Tibial artery (tissue), 4 donors: ENCODE measurements around the gene MRTFB.
A peak's percentile ranks its signal among the peaks of the same experiment; 100 is the strongest.

Experiments used
- DNase-seq, 2 donors: peaks; one replicate each; pipeline ENCODE4 v3.0.0-alpha.2; 2019
- H3K27ac ChIP-seq, 2 donors: fragments of 200-600 bp; sonication (generic) in 1 of 2; 1 replicate in 1 of 2; 2 replicates in 1 of 2; pipeline ENCODE4 v1.5.1; 2018 to 2019; ENCODE audit warnings: mild to moderate bottlenecking in 1 of 2
- H3K27me3 ChIP-seq, 2 donors: fragments of 200-600 bp; sonication (generic) in 1 of 2; one replicate each; pipeline versions ENCODE4 v1.5.1 to v1.6.0; 2016 to 2019
- H3K36me3 ChIP-seq, 3 donors: fragments of 200-600 bp; sonication (generic) in 2 of 3; one replicate each; pipeline ENCODE4 v1.5.1; 2016 to 2019; ENCODE audit warnings: mild to moderate bottlenecking in 2 of 3
- H3K4me1 ChIP-seq, 4 donors: fragments of 200-600 bp; sonication (generic) in 2 of 4; 1 replicate in 3 of 4; 2 replicates in 1 of 4; pipeline ENCODE4 v1.5.1; 2016 to 2019
- H3K4me3 ChIP-seq, 2 donors: fragments of 200-600 bp; sonication (generic) in 1 of 2; 1 replicate in 1 of 2; 2 replicates in 1 of 2; pipeline ENCODE4 v1.5.1; 2018 to 2019; ENCODE audit warnings: mild to moderate bottlenecking in 2 of 2
- H3K9me3 ChIP-seq, 3 donors: fragments of 200-600 bp; sonication (generic) in 1 of 3; one replicate each; pipeline ENCODE4 v1.5.1; 2016 to 2019
- intact Hi-C: fragments of 100-400 bp; cut with DNase I; formaldehyde crosslinking; loops from one replicate; pipeline ENCODE4 v1.15.0; 2023; ENCODE audit warnings: low total_unique reads
- TF ChIP-seq, protein P1 (sequence below), 2 experiments: fragments of 200-600 bp in 1 of 2; fragments of 450-650 bp in 1 of 2; IDR thresholded peaks; one replicate each; pipeline ENCODE4 v1.5.1; 2017 to 2019; ENCODE audit warnings: antibody characterized with exemption in 2 of 2, mild to moderate bottlenecking in 1 of 2, moderate library complexity in 1 of 2

Gene MRTFB

DNA sequence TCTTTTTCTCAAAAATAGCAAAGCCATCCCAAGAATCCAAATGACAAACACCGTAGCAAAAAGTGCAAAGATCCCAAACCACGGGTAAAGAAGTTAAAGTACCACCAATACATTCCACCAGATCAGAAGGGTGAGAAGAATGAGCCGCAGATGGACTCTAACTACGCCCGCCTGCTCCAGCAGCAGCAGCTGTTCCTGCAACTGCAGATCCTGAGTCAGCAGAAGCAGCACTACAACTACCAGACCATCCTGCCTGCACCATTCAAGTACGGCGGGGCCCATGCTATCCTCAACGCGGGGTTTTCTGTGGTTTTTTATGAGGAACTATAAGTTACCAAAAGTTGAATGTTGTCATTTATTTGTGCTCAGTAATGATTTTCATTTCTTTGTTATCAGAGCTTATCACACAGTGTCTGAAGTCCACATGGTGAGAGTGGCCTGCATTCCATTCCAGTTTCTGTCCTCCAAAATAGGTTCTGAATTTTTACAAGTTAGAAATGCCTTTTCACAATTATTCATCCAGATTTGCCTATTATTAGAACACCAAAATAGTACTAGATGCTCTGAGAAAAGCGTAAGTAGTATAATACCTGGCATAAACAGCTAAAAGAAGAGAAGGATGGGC, 169.2 kb downstream of the MRTFB start:
- Histone ChIP-seq H3K27me3 (no peaks in the 10 kb centered on the region), H3K4me3 (no peak overlapping the region), H3K36me3 (peaks cover 7 to 59% (median 35%) of the 10 kb centered on the region in 3 donors), H3K27ac (peak overlapping the region; percentile 14 to 50), H3K9me3 (no peaks in the 10 kb centered on the region), H3K4me1 (peaks cover 0 to 33% (median 16%) of the 10 kb centered on the region in 4 donors)
- TF ChIP-seq, protein P1, sequence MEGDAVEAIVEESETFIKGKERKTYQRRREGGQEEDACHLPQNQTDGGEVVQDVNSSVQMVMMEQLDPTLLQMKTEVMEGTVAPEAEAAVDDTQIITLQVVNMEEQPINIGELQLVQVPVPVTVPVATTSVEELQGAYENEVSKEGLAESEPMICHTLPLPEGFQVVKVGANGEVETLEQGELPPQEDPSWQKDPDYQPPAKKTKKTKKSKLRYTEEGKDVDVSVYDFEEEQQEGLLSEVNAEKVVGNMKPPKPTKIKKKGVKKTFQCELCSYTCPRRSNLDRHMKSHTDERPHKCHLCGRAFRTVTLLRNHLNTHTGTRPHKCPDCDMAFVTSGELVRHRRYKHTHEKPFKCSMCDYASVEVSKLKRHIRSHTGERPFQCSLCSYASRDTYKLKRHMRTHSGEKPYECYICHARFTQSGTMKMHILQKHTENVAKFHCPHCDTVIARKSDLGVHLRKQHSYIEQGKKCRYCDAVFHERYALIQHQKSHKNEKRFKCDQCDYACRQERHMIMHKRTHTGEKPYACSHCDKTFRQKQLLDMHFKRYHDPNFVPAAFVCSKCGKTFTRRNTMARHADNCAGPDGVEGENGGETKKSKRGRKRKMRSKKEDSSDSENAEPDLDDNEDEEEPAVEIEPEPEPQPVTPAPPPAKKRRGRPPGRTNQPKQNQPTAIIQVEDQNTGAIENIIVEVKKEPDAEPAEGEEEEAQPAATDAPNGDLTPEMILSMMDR (IDR thresholded peaks at IDR 0.05): no peak
- DNase-seq: no peak
- intact Hi-C loops: loop anchor here (10.0 kb wide), 2 partner anchors 54 to 316 kb away; partner anchors contain the start of gene ERCC4

DNA sequence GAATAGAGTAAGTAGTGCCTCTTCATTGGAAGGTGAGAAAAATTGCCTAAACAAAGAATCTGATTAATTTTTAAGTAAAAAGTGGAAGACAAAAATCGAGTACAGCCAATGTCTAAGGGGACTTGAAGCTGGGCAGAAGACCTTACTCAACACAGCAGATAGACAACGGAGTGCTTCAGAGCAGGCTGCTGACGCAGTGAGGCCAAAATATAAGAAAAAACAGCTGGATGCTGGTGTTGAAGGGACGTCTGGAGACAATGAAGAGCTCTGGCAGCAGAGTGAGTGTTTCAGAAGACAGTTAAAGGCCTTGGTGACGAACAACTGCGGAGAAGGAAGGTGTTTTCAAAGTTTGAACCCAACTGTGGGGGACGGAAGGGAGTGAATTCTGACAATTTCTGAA, 169.8 kb downstream of the MRTFB start:
- Histone ChIP-seq H3K9me3 (no peaks in the 10 kb centered on the region), H3K27me3 (no peaks in the 10 kb centered on the region), H3K27ac (peak overlapping the region; percentile 14 to 50), H3K36me3 (peaks cover under 1 to 59% (median 36%) of the 10 kb centered on the region in 3 donors), H3K4me1 (peaks cover 0 to 33% (median 16%) of the 10 kb centered on the region in 4 donors), H3K4me3 (no peak overlapping the region)
- no peak for DNase-seq
- intact Hi-C loops: loop anchor here (10.0 kb wide), 2 partner anchors 54 to 316 kb away; partner anchors contain the start of gene ERCC4
- TF ChIP-seq, protein P1 (IDR thresholded peaks at IDR 0.05): no peak

- TF ChIP-seq, protein P1 (IDR thresholded peaks at IDR 0.05): no peak
- Histone ChIP-seq H3K4me3 (no peak overlapping the region), H3K27me3 (no peaks in the 10 kb centered on the region), H3K27ac (peak overlapping the region; percentile 14 to 50), H3K4me1 (peaks cover 0 to 33% (median 16%) of the 10 kb centered on the region in 4 donors), H3K9me3 (no peaks in the 10 kb centered on the region), H3K36me3 (peaks cover 4 to 59% (median 36%) of the 10 kb centered on the region in 3 donors)
- DNase-seq: no peak
- intact Hi-C loops: loop anchor here (10.0 kb wide), 2 partner anchors 53 to 317 kb away; partner anchors contain the start of gene ERCC4
These were observed 170.5 kb downstream of the MRTFB start for GRCh38 chr16:14241631-14242030.

DNA sequence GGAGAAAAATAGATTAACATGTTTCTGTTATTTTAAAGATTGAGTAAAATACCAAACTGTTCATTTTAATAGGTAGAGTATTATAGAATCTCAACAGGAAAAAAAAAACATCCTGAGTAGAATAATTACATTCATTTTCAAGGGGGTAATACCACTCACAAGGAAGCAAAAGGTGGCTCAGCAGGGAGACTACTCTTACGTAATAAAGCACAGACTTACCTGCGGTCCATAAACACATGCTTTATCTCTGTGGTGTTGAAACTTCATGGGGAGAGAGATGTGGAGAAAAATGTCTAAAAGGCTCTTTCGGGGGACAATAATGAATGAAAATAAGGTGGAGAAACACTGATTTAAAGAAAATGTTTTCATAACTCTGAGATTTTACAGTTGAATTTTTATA, 171.7 kb downstream of the MRTFB start:
- Histone ChIP-seq H3K9me3 (no peaks in the 10 kb centered on the region), H3K27me3 (no peaks in the 10 kb centered on the region), H3K27ac (no peak overlapping the region), H3K4me1 (peaks cover 0 to 33% (median 16%) of the 10 kb centered on the region in 4 donors), H3K36me3 (peaks cover 13 to 59% (median 36%) of the 10 kb centered on the region in 3 donors), H3K4me3 (no peak overlapping the region)
- TF ChIP-seq, protein P1 (IDR thresholded peaks at IDR 0.05): no peak
- no peak for DNase-seq
- intact Hi-C loops: loop anchor here (10.0 kb wide), 2 partner anchors 52 to 318 kb away; partner anchors contain the start of gene ERCC4

DNA sequence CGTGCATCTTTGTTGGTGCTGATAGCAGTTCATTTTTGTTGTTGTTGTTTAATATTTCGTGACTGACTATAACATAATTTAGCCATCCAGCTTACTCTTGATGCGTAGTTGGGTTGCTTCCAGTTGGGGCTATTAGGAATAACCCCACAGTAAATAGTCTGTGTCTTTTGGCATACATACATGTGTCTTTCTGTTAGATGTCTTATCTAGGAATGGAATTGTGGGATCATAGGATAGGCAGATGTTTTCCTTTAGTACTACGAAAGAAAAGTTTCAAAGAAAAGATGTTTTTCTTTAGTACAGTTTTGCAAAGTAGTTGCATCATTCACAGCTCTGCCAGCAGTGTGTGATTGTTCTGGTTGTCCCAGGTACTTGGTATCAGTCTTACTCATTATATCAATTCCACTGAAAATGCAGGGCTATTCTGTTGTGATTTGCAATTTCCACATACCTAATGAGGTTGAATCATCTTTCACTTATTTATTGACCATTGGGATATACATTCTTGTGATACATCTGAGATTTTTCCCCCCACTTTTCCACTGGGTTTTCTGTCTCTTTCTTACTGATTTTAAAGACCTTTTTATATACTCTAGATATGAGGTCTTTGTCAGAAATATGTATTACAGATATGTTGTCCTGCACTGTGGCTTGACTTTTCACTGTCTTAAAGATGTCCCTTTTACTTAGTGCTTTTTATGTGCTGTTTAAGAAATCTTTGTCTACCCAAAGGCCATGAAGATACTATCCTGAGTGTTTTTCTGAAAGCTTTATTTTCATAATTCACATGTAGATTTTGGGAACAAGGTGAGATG, 173.3 kb downstream of the MRTFB start:
- Histone ChIP-seq H3K4me3 (no peak overlapping the region), H3K9me3 (no peaks in the 10 kb centered on the region), H3K4me1 (peaks cover 0 to 30% (median 16%) of the 10 kb centered on the region in 4 donors), H3K36me3 (peaks cover 19 to 63% (median 40%) of the 10 kb centered on the region in 3 donors), H3K27ac (no peak overlapping the region), H3K27me3 (no peaks in the 10 kb centered on the region)
- DNase-seq: no peak
- TF ChIP-seq, protein P1 (IDR thresholded peaks at IDR 0.05): no peak
- intact Hi-C loops: loop anchor here (5.0 to 10.0 kb wide), 3 partner anchors 50 to 320 kb away; partner anchors contain the start of gene ERCC4
